Type B pancreatic cell (in vitro differentiated cells): ENCODE data around the gene FAM50A. TPM values are rescaled to one million over a fixed set of nuclear protein-coding genes. Genes with fewer than 3 reads are reported as not detected.

Source experiments
- DNase-seq: peaks from one replicate; pipeline ENCODE4 v3.0.0; 2021; ENCODE audit warnings: mixed read lengths; ENCODE audit not compliant: unreplicated experiment; ENCODE audit errors: extremely low spot score
- H3K27ac Mint-ChIP-seq: 2 replicates; pipeline ENCODE4 v1.8.0; 2021; ENCODE audit warnings: mild to moderate bottlenecking, mixed read lengths
- H3K27me3 Mint-ChIP-seq: 2 replicates; pipeline ENCODE4 v1.8.0; 2021; ENCODE audit warnings: mixed read lengths
- H3K36me3 Mint-ChIP-seq: 2 replicates; pipeline ENCODE4 v1.8.0; 2021; ENCODE audit warnings: mixed read lengths
- H3K4me1 Mint-ChIP-seq: one replicate; pipeline ENCODE4 v1.8.0; 2021; ENCODE audit warnings: mixed read lengths; ENCODE audit not compliant: unreplicated experiment
- H3K4me3 Mint-ChIP-seq: 2 replicates; pipeline ENCODE4 v1.8.0; 2021; ENCODE audit warnings: mild to moderate bottlenecking, mixed read lengths
- H3K9me3 Mint-ChIP-seq: 2 replicates; pipeline ENCODE4 v1.8.0; 2021; ENCODE audit warnings: mixed read lengths
- CTCF ChIP-seq: fragments of 200-600 bp; sonication (generic); conservative IDR thresholded peaks from 2 replicates; pipeline ENCODE4 v1.5.0; 2021; ENCODE audit warnings: antibody characterized with exemption, mild to moderate bottlenecking
- total RNA-seq: library from RNA; stranded (reverse); gene quantifications from 2 replicates; pipeline ENCODE4 v1.2.1, GENCODE V29; 2021; ENCODE audit warnings: low replicate concordance

The FAM50A gene
- total RNA-seq, 1 donor from 2014 or later, result 59.2 TPM

GRCh38 chrX:154486396-154487207 is 42.7 kb downstream of the FAM50A start, which contains the start of gene UBL4A:
UBL4A (minus strand) TSS chrX:154486615; CDS start chrX:154486584, 31 bp downstream.
- Mint-ChIP-seq H3K27ac (peak within 1 kb of the TSS; percentile 75), H3K36me3 (no peaks in the 10 kb centered on the region), H3K4me1 (no peaks in the 10 kb centered on the region), H3K9me3 (no peaks in the 10 kb centered on the region), H3K27me3 (no peaks in the 10 kb centered on the region), H3K4me3 (peak within 1 kb of the TSS; percentile 84)
- no peak for TF ChIP-seq CTCF
- peak; percentile 74 for DNase-seq

- Mint-ChIP-seq H3K27ac (no peak overlapping the region), H3K27me3 (no peaks in the 10 kb centered on the region), H3K36me3 (no peaks in the 10 kb centered on the region), H3K4me1 (no peaks in the 10 kb centered on the region), H3K9me3 (no peaks in the 10 kb centered on the region), H3K4me3 (peak overlapping the region; percentile 84)
- peak; percentile 66 for DNase-seq
- TF ChIP-seq CTCF, result no peak
These were observed 43.8 kb downstream of the FAM50A start for GRCh38 chrX:154487518-154488290.

- Mint-ChIP-seq H3K27ac (no peak overlapping the region), H3K27me3 (no peaks in the 10 kb centered on the region), H3K4me3 (peak overlapping the region; percentile 41), H3K9me3 (no peaks in the 10 kb centered on the region), H3K36me3 (no peaks in the 10 kb centered on the region), H3K4me1 (no peaks in the 10 kb centered on the region)
- DNase-seq, result peak; percentile 67
- TF ChIP-seq CTCF, result no peak
These were observed 44.6 kb downstream of the FAM50A start for GRCh38 chrX:154488336-154489075.

- Mint-ChIP-seq H3K27ac (peak overlapping the region; percentile 91), H3K4me1 (no peaks in the 10 kb centered on the region), H3K36me3 (no peaks in the 10 kb centered on the region), H3K27me3 (no peaks in the 10 kb centered on the region), H3K9me3 (no peaks in the 10 kb centered on the region), H3K4me3 (peak overlapping the region; percentile 88)
- no peak for TF ChIP-seq CTCF
- no peak for DNase-seq
These were observed 45.2 kb downstream of the FAM50A start for GRCh38 chrX:154489182-154489581.

- Mint-ChIP-seq H3K27me3 (no peaks in the 10 kb centered on the region), H3K4me1 (no peaks in the 10 kb centered on the region), H3K9me3 (no peaks in the 10 kb centered on the region), H3K27ac (peak overlapping the region; percentile 91), H3K36me3 (no peaks in the 10 kb centered on the region), H3K4me3 (peak overlapping the region; percentile 88)
- peak; percentile 62 for DNase-seq
- TF ChIP-seq CTCF, result no peak
These were observed 46.1 kb downstream of the FAM50A start for GRCh38 chrX:154490021-154490413.
